Lower lobe of right lung (tissue), 2 donors: ENCODE results near the gene EMID1. TPM values are rescaled to one million over a fixed set of nuclear protein-coding genes. Genes with fewer than 3 reads are reported as not detected.

Experiments
- ATAC-seq, 2 donors: fragments of 200-7000 bp; cut with Tn5 transposase; one replicate each; pipeline ENCODE4 v1.9.1; 2020 to 2022; ENCODE audit warnings: mild to moderate bottlenecking in 2 of 2, moderate library complexity in 2 of 2
- DNase-seq: peaks from one replicate; pipeline ENCODE4 v3.0.0-alpha.2; 2020
- H3K27ac ChIP-seq: fragments of 200-600 bp; one replicate; pipeline ENCODE4 v1.8.0; 2022
- H3K27me3 ChIP-seq: fragments of 200-600 bp; one replicate; pipeline ENCODE4 v1.8.0; 2022; ENCODE audit warnings: low read depth
- H3K36me3 ChIP-seq: fragments of 200-600 bp; one replicate; pipeline ENCODE4 v1.8.0; 2022; ENCODE audit warnings: mild to moderate bottlenecking
- H3K4me1 ChIP-seq: fragments of 200-600 bp; one replicate; pipeline ENCODE4 v1.8.0; 2022
- H3K4me3 ChIP-seq: fragments of 200-600 bp; one replicate; pipeline ENCODE4 v1.8.0; 2022; ENCODE audit warnings: mild to moderate bottlenecking
- H3K9me3 ChIP-seq: fragments of 200-600 bp; one replicate; pipeline ENCODE4 v1.8.0; 2022
- CTCF ChIP-seq: fragments of 200-600 bp; IDR thresholded peaks from one replicate; pipeline ENCODE4 v1.8.0; 2022; ENCODE audit warnings: antibody characterized with exemption, mild to moderate bottlenecking
- intact Hi-C: fragments of 100-400 bp; cut with DNase I; formaldehyde crosslinking; loops from one replicate; pipeline ENCODE4 v1.11.0; 2022
- total RNA-seq: library from RNA; stranded (reverse); fragmentation: NEBNext Ultra II Directional; extraction: Animal tissue kit (Norgen Biotek cat#: 25700); gene quantifications from one replicate; pipeline ENCODE4 v1.2.1, GENCODE V29; 2021
- donor health status: DM: no; HTN: yes; CAD: no; lungs with severe emphysema.

EMID1 gene
- total RNA-seq, 1 donor from 2014 or later, result 8.2 TPM

GRCh38 chr22:29258407-29259252 is 52.9 kb downstream of the EMID1 start:
- no peak for DNase-seq

GRCh38 chr22:29259253-29259899 is 53.7 kb downstream of the EMID1 start:
- no peaks in the 10 kb centered on the region for H3K4me1 ChIP-seq
- DNase-seq (no peak), ATAC-seq (no peak)
- no peak overlapping the region for H3K4me3 ChIP-seq
- intact Hi-C loops, result no loop called here
- no peak for TF ChIP-seq CTCF
- no peaks in the 10 kb centered on the region for H3K27me3 ChIP-seq
- no peak overlapping the region for H3K27ac ChIP-seq
- H3K9me3 ChIP-seq, result no peaks in the 10 kb centered on the region
- peaks cover 15% of the 10 kb centered on the region for H3K36me3 ChIP-seq

More at GRCh38 chr22:29258407-29259252, 52.9 kb downstream of the EMID1 start:
- H3K9me3 ChIP-seq, result no peaks in the 10 kb centered on the region
- H3K27me3 ChIP-seq, result no peaks in the 10 kb centered on the region
- no peak for TF ChIP-seq CTCF
- H3K4me3 ChIP-seq, result no peak overlapping the region
- no peak overlapping the region for H3K27ac ChIP-seq
- intact Hi-C loops, result no loop called here
- H3K36me3 ChIP-seq, result peaks cover 9% of the 10 kb centered on the region
- no peaks in the 10 kb centered on the region for H3K4me1 ChIP-seq
- ATAC-seq, result no peak

- H3K27me3 ChIP-seq, result no peaks in the 10 kb centered on the region
These were observed 54.4 kb downstream of the EMID1 start for GRCh38 chr22:29260031-29260560.

GRCh38 chr22:29260601-29261315 is 55.1 kb downstream of the EMID1 start:
- no peak for DNase-seq

More at GRCh38 chr22:29260031-29260560, 54.4 kb downstream of the EMID1 start:
- Histone ChIP-seq H3K36me3 (peaks cover 21% of the 10 kb centered on the region), H3K27ac (no peak overlapping the region), H3K4me1 (no peaks in the 10 kb centered on the region), H3K9me3 (no peaks in the 10 kb centered on the region), H3K4me3 (no peak overlapping the region)
- DNase-seq, result no peak
- ATAC-seq, result no peak
- no peak for TF ChIP-seq CTCF
- intact Hi-C loops, result no loop called here

More at GRCh38 chr22:29260601-29261315, 55.1 kb downstream of the EMID1 start:
- intact Hi-C loops, result no loop called here
- H3K4me1 ChIP-seq, result no peaks in the 10 kb centered on the region
- H3K9me3 ChIP-seq, result no peaks in the 10 kb centered on the region
- ATAC-seq, result no peak
- no peak for TF ChIP-seq CTCF
- H3K4me3 ChIP-seq, result no peak overlapping the region
- H3K27me3 ChIP-seq, result no peaks in the 10 kb centered on the region
- no peak overlapping the region for H3K27ac ChIP-seq
- H3K36me3 ChIP-seq, result peaks cover 28% of the 10 kb centered on the region
